Loucy (cell line): Measurements from ENCODE around the gene FRMD4A.

Experiments used
- H2AFZ ChIP-seq: fragments of 200-600 bp; sonication (generic); 2 replicates; pipeline ENCODE4 v1.6.0; 2016; ENCODE audit warnings: antibody characterized with exemption, mild to moderate bottlenecking, low read length, moderate library complexity
- H3F3A ChIP-seq: fragments of 200-600 bp; 2 replicates; pipeline ENCODE4 v1.6.0; 2016; ENCODE audit warnings: antibody characterized with exemption, low read depth, mild to moderate bottlenecking
- H3K27me3 ChIP-seq: fragments of 200-600 bp; sonication (generic); 2 replicates; pipeline ENCODE4 v1.6.1; 2014; ENCODE audit warnings: low read length, mild to moderate bottlenecking; ENCODE audit not compliant: insufficient read depth, poor library complexity, severe bottlenecking
- H3K36me3 ChIP-seq: fragments of 200-600 bp; sonication (generic); 2 replicates; pipeline ENCODE4 v1.6.1; 2016; ENCODE audit warnings: low read length; ENCODE audit not compliant: insufficient read depth
- H3K4me1 ChIP-seq: fragments of 200-600 bp; sonication (generic); 2 replicates; pipeline ENCODE4 v1.5.1; 2014; ENCODE audit warnings: low read length, mild to moderate bottlenecking; ENCODE audit not compliant: insufficient read depth, poor library complexity, severe bottlenecking
- H3K4me2 ChIP-seq: fragments of 200-600 bp; sonication (generic); 2 replicates; pipeline ENCODE4 v1.6.0; 2014; ENCODE audit warnings: antibody characterized with exemption, low read length, low read depth, mild to moderate bottlenecking; ENCODE audit not compliant: poor library complexity, severe bottlenecking
- H3K4me3 ChIP-seq: fragments of 200-600 bp; sonication (generic); 2 replicates; pipeline ENCODE4 v1.5.1; 2014; ENCODE audit warnings: low read length, mild to moderate bottlenecking, mixed read lengths; ENCODE audit not compliant: poor library complexity, severe bottlenecking
- H3K79me2 ChIP-seq: fragments of 200-600 bp; sonication (generic); 2 replicates; pipeline ENCODE4 v1.6.1; 2014; ENCODE audit warnings: low read length; ENCODE audit not compliant: insufficient read depth
- H3K9ac ChIP-seq: fragments of 200-600 bp; sonication (generic); 2 replicates; pipeline ENCODE4 v1.6.0; 2014; ENCODE audit warnings: mild to moderate bottlenecking, low read depth, low read length, moderate library complexity; ENCODE audit not compliant: poor library complexity, severe bottlenecking
- H3K9me2 ChIP-seq: fragments of 200-600 bp; sonication (generic); replicated peaks from 2 replicates; pipeline ENCODE4 v1.6.1; 2016; ENCODE audit warnings: low read depth, low read length, mixed read lengths
- H3K9me3 ChIP-seq: fragments of 200-600 bp; sonication (generic); 2 replicates; pipeline ENCODE4 v1.6.1; 2014; ENCODE audit warnings: mild to moderate bottlenecking, antibody characterized with exemption, low read length, low read depth; ENCODE audit not compliant: insufficient read depth
- H4K20me1 ChIP-seq: fragments of 200-600 bp; sonication (generic); 2 replicates; pipeline ENCODE4 v1.6.0; 2014; ENCODE audit warnings: antibody characterized with exemption, low read length, mild to moderate bottlenecking; ENCODE audit not compliant: insufficient read depth, poor library complexity, severe bottlenecking
- CTCF ChIP-seq: fragments of 200-600 bp; sonication (generic); conservative IDR thresholded peaks from 2 replicates; pipeline ENCODE4 v1.5.1; 2014; ENCODE audit warnings: mild to moderate bottlenecking, antibody characterized with exemption, low read length
- EZH2phosphoT487 ChIP-seq: fragments of 200-600 bp; IDR thresholded peaks from 2 replicates; pipeline ENCODE4 v1.6.1; 2018; ENCODE audit warnings: antibody characterized with exemption, mild to moderate bottlenecking, moderate library complexity, borderline replicate concordance

Gene FRMD4A

GRCh38 chr10:13984647-13985155, 346.0 kb downstream of the FRMD4A start:
- TF ChIP-seq CTCF = no peak
- TF ChIP-seq EZH2phosphoT487 = no peak
- Histone ChIP-seq H3K4me2 (no peak overlapping the region), H3K9me2 (no peaks in the 10 kb centered on the region), H3K9ac (no peak overlapping the region), H4K20me1 (no peaks in the 10 kb centered on the region), H3K9me3 (no peaks in the 10 kb centered on the region), H3K36me3 (no peaks in the 10 kb centered on the region), H3K27me3 (no peaks in the 10 kb centered on the region), H3K79me2 (no peaks in the 10 kb centered on the region), H3K4me1 (no peaks in the 10 kb centered on the region), H3K4me3 (no peak overlapping the region), H3F3A (no peaks in the 10 kb centered on the region), H2AFZ (no peak overlapping the region)

GRCh38 chr10:13983035-13983434, 347.7 kb downstream of the FRMD4A start:
- no peaks in the 10 kb centered on the region for H3K9me3 ChIP-seq
- no peaks in the 10 kb centered on the region for H4K20me1 ChIP-seq
- H2AFZ ChIP-seq = no peak overlapping the region
- H3K4me3 ChIP-seq = no peak overlapping the region
- H3K9ac ChIP-seq = no peak overlapping the region
- H3K79me2 ChIP-seq = no peaks in the 10 kb centered on the region
- H3K36me3 ChIP-seq = no peaks in the 10 kb centered on the region
- H3K27me3 ChIP-seq = no peaks in the 10 kb centered on the region
- no peaks in the 10 kb centered on the region for H3F3A ChIP-seq
- TF ChIP-seq CTCF (no peak), EZH2phosphoT487 (no peak)
- H3K9me2 ChIP-seq = no peaks in the 10 kb centered on the region
- H3K4me2 ChIP-seq = no peak overlapping the region
- no peaks in the 10 kb centered on the region for H3K4me1 ChIP-seq

- Histone ChIP-seq H3K9ac (no peak overlapping the region), H3F3A (no peaks in the 10 kb centered on the region), H3K9me3 (no peaks in the 10 kb centered on the region), H3K9me2 (no peaks in the 10 kb centered on the region), H3K79me2 (no peaks in the 10 kb centered on the region), H3K4me3 (no peak overlapping the region), H3K36me3 (no peaks in the 10 kb centered on the region), H3K4me1 (no peaks in the 10 kb centered on the region), H3K27me3 (no peaks in the 10 kb centered on the region), H2AFZ (no peak overlapping the region), H3K4me2 (no peak overlapping the region), H4K20me1 (no peaks in the 10 kb centered on the region)
- TF ChIP-seq EZH2phosphoT487 (no peak), CTCF (no peak)
Observed at GRCh38 chr10:13978533-13979115, 352.1 kb downstream of the FRMD4A start.
